Measurements from ENCODE around the gene PPAN.

DNA sequence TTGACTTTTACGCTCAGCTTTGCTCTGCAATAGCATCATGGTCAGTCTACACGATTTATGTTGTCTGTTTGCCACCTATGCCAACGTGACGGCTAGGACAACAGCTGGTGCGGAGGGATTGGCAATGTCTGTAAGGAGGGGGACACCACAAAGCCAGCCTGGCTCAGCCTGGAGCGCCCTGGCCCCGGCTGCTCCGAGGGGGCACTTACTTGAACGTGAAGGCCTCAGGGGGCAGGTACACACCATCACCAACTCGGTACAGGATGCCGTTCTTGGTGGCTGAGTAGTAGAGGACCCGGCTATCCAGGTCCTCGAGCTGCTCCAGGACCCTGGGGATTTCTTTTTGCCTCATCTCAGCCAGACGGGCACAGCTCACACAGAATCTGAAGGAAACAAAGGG is 40.0 kb downstream of the PPAN start:
- no peak for TF ChIP-seq ZNF8 (CRISPR knock-in tag; IDR thresholded peaks at IDR 0.05)
- TF ChIP-seq RARB (CRISPR knock-in tag; IDR thresholded peaks at IDR 0.05) = no peak
- TF ChIP-seq, protein P1, sequence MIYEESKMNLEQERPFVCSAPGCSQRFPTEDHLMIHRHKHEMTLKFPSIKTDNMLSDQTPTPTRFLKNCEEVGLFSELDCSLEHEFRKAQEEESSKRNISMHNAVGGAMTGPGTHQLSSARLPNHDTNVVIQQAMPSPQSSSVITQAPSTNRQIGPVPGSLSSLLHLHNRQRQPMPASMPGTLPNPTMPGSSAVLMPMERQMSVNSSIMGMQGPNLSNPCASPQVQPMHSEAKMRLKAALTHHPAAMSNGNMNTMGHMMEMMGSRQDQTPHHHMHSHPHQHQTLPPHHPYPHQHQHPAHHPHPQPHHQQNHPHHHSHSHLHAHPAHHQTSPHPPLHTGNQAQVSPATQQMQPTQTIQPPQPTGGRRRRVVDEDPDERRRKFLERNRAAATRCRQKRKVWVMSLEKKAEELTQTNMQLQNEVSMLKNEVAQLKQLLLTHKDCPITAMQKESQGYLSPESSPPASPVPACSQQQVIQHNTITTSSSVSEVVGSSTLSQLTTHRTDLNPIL (CRISPR knock-in tag; IDR thresholded peaks at IDR 0.05; ENCODE audit: low read depth) = no peak
- TF ChIP-seq, protein P2, sequence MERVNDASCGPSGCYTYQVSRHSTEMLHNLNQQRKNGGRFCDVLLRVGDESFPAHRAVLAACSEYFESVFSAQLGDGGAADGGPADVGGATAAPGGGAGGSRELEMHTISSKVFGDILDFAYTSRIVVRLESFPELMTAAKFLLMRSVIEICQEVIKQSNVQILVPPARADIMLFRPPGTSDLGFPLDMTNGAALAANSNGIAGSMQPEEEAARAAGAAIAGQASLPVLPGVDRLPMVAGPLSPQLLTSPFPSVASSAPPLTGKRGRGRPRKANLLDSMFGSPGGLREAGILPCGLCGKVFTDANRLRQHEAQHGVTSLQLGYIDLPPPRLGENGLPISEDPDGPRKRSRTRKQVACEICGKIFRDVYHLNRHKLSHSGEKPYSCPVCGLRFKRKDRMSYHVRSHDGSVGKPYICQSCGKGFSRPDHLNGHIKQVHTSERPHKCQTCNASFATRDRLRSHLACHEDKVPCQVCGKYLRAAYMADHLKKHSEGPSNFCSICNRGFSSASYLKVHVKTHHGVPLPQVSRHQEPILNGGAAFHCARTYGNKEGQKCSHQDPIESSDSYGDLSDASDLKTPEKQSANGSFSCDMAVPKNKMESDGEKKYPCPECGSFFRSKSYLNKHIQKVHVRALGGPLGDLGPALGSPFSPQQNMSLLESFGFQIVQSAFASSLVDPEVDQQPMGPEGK (CRISPR knock-in tag; IDR thresholded peaks at IDR 0.05; ENCODE audit: borderline replicate concordance) = no peak
- no peak for TF ChIP-seq ZFP3 (CRISPR knock-in tag; IDR thresholded peaks at IDR 0.05)
- TF ChIP-seq CSDC2 (CRISPR knock-in tag; IDR thresholded peaks at IDR 0.05) = no peak
- TF ChIP-seq PPARA (CRISPR knock-in tag; IDR thresholded peaks at IDR 0.05; ENCODE audit: borderline replicate concordance) = no peak
- TF ChIP-seq ZNF565 (CRISPR knock-in tag; conservative IDR thresholded peaks at IDR 0.05; ENCODE audit: low read depth) = no peak
- TF ChIP-seq, protein P3, sequence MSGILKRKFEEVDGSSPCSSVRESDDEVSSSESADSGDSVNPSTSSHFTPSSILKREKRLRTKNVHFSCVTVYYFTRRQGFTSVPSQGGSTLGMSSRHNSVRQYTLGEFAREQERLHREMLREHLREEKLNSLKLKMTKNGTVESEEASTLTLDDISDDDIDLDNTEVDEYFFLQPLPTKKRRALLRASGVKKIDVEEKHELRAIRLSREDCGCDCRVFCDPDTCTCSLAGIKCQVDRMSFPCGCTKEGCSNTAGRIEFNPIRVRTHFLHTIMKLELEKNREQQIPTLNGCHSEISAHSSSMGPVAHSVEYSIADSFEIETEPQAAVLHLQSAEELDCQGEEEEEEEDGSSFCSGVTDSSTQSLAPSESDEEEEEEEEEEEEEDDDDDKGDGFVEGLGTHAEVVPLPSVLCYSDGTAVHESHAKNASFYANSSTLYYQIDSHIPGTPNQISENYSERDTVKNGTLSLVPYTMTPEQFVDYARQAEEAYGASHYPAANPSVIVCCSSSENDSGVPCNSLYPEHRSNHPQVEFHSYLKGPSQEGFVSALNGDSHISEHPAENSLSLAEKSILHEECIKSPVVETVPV (CRISPR knock-in tag; IDR thresholded peaks at IDR 0.05) = no peak
- TF ChIP-seq ARNTL (CRISPR knock-in tag; IDR thresholded peaks at IDR 0.05; ENCODE audit: borderline replicate concordance, low read depth) = no peak
